Kidney (tissue), 14 donors: ENCODE results near the gene BACE2. TPM values are rescaled to one million over a fixed set of nuclear protein-coding genes. Genes with fewer than 3 reads are reported as not detected.
"Not testable (repeated sequence)": the region's sequence is repeated elsewhere in the genome, so short reads cannot be mapped to it uniquely, and the experiment has no call there.

Source experiments
- DNase-seq, 5 donors: peaks; one replicate each; pipeline ENCODE4 v3.0.0-alpha.2; 2013 to 2020
- FAIRE-seq: peaks from 2 replicates; lab custom pipeline; 2012; peaks lifted over from hg19 to GRCh38; lab: Jason Lieb, UNC
- H3K27ac ChIP-seq, 2 donors: one replicate each; pipeline ENCODE4 v1.7.0; 2013; ENCODE audit warnings: low read depth in 2 of 2, low read length in 2 of 2, inconsistent platforms in 1 of 2
- H3K27me3 ChIP-seq: one replicate; pipeline ENCODE4 v1.7.1; 2013; ENCODE audit warnings: low read length, inconsistent platforms; ENCODE audit not compliant: control insufficient read depth, insufficient read depth
- H3K36me3 ChIP-seq, 3 donors: one replicate each; pipeline versions ENCODE4 v1.7.0 to v1.7.1; 2013; ENCODE audit warnings: low read length in 3 of 3, control low read depth in 1 of 3, inconsistent platforms in 1 of 3; ENCODE audit not compliant: insufficient read depth in 3 of 3, control insufficient read depth in 2 of 3
- H3K4me1 ChIP-seq, 3 donors: one replicate each; pipeline versions ENCODE4 v1.7.0 to v1.7.1; 2013; ENCODE audit warnings: low read length in 3 of 3, inconsistent platforms in 1 of 3, low read depth in 1 of 3; ENCODE audit not compliant: control insufficient read depth in 2 of 3, insufficient read depth in 2 of 3
- H3K4me3 ChIP-seq, 3 donors: one replicate each; pipeline versions ENCODE4 v1.7.0 to v1.8.1; 2013; ENCODE audit warnings: low read length in 3 of 3, control low read depth in 1 of 3, inconsistent platforms in 1 of 3
- H3K9ac ChIP-seq, 3 donors: one replicate each; pipeline versions ENCODE4 v1.7.0 to v1.7.1; 2013; ENCODE audit warnings: low read length in 3 of 3, control low read depth in 1 of 3, inconsistent platforms in 1 of 3
- H3K9me3 ChIP-seq, 3 donors: one replicate each; pipeline versions ENCODE4 v1.7.0 to v1.7.1; 2013; ENCODE audit warnings: low read length in 3 of 3, control low read depth in 1 of 3, inconsistent platforms in 1 of 3; ENCODE audit not compliant: control insufficient read depth in 2 of 3, insufficient read depth in 1 of 3
- CTCF ChIP-seq: IDR thresholded peaks from 3 replicates; pipeline ENCODE4 v1.5.1; 2012; ENCODE audit warnings: mild to moderate bottlenecking, moderate library complexity, borderline replicate concordance; ENCODE audit not compliant: insufficient read depth; ENCODE audit errors: extremely low read depth
- intact Hi-C: fragments of 100-400 bp; cut with DNase I; formaldehyde crosslinking; loops from one replicate; pipeline ENCODE4 v1.11.1; 2022
- polyA plus RNA-seq: library from polyadenylated mRNA; stranded (reverse); fragments of 350-450 nt; fragmentation: Illumina TruSeq; extraction: RNeasy Lipid Tissue Mini Kit (QIAGEN cat#74804); gene quantifications from one replicate; pipeline ENCODE4 v1.2.3, GENCODE V29; 2014; ENCODE audit warnings: low read depth, low replicate concordance; ENCODE audit not compliant: insufficient read depth
- total RNA-seq: library from RNA; stranded (reverse); fragmentation: NEBNext Ultra II Directional; extraction: Animal tissue kit (Norgen Biotek cat#: 25700); gene quantifications from one replicate; pipeline ENCODE4 v1.2.1, GENCODE V29; 2021
- donor health status: control.
- donor health status: control.
- donor health status: control.
- donor health status: control.
- donor health status: control.
- donor health status: DM: yes; HTN: yes; CAD: no.
- donor health status: Normal renal cell carcinoma (clear cell type).

Gene BACE2
- total and polyA plus RNA-seq, 2 donors from 2014 or later, result 55.5 to 65.7 TPM

DNA sequence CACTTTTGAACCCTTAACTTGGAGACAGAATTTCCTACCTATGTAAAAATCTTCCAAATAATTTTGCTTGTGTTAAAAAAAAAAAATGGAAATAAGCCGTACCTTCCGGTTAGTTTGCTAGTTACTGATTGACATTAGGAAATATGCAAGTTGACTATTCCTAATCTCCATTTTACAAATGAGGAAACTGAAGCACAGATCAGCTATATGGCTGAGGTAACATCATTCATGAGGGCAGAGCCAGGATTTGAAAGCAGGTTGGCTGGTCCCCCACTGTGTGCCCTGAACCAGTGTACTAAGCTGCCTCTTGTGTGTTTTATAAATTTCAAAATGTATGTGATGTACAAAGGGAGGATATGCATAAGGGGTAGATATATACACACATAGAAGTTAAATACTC is 29.6 kb downstream of the BACE2 start:
- intact Hi-C loops, result no loop called here
- no peak overlapping the region for H3K9ac ChIP-seq
- no peak for DNase-seq
- no peak overlapping the region for H3K27ac ChIP-seq
- H3K9me3 ChIP-seq, result no peaks in the 10 kb centered on the region
- no peak overlapping the region for H3K4me3 ChIP-seq
- no peak for TF ChIP-seq CTCF
- no peaks in the 10 kb centered on the region for H3K36me3 ChIP-seq
- FAIRE-seq, result no peak
- H3K27me3 ChIP-seq, result no peaks in the 10 kb centered on the region
- peaks cover 0 to 2% (median 0%) of the 10 kb centered on the region in 3 donors for H3K4me1 ChIP-seq

- H3K4me3 ChIP-seq, H3K36me3 ChIP-seq, H3K27ac ChIP-seq, H3K4me1 ChIP-seq, DNase-seq, intact Hi-C loops, H3K9me3 ChIP-seq, H3K27me3 ChIP-seq, FAIRE-seq, H3K9ac ChIP-seq: not testable (repeated sequence)
Measured at GRCh38 chr21:41198647-41199046, 30.7 kb downstream of the BACE2 start.

GRCh38 chr21:41199123-41199522 is 31.2 kb downstream of the BACE2 start:
- intact Hi-C loops, result no loop called here
- DNase-seq (no peak), FAIRE-seq (no peak)
- H3K9me3 ChIP-seq, result no peaks in the 10 kb centered on the region
- TF ChIP-seq CTCF, result no peak
- H3K9ac ChIP-seq, result no peak overlapping the region
- H3K27ac ChIP-seq, result no peak overlapping the region
- no peaks in the 10 kb centered on the region for H3K36me3 ChIP-seq
- H3K4me3 ChIP-seq, result no peak overlapping the region
- H3K27me3 ChIP-seq, result no peaks in the 10 kb centered on the region
- peaks cover 0 to 2% (median 0%) of the 10 kb centered on the region in 3 donors for H3K4me1 ChIP-seq

DNA sequence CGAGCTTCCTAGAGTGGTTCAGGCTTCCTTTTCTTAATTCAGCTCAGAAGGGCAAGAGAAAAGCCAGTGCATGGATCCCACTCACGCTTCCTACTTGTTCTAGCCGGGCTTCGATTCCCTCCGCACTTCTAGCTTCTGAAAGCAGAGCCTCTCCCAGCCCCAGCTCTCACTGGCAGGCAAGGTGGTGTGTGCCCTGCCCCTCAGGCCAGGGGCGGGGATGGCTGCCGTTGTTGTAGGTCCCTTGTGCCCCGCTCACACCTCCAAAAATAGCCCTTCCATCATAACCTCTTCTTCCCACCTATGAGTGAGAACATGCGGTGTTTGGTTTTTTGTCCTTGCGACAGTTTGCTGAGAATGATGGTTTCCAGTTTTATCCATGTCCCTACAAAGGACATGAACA is 31.6 kb downstream of the BACE2 start:
- Histone ChIP-seq H3K4me3 (no peak overlapping the region), H3K36me3 (no peaks in the 10 kb centered on the region), H3K9ac (no peak overlapping the region), H3K4me1 (peaks cover 0 to 2% (median 0%) of the 10 kb centered on the region in 3 donors), H3K27ac (no peak overlapping the region), H3K27me3 (no peaks in the 10 kb centered on the region), H3K9me3 (no peaks in the 10 kb centered on the region)
- DNase-seq (no peak), FAIRE-seq (no peak)
- TF ChIP-seq CTCF, result no peak
- intact Hi-C loops, result no loop called here
